Measurements from ENCODE around the gene PCLO. TPM values are rescaled to one million over a fixed set of nuclear protein-coding genes. Genes with fewer than 3 reads are reported as not detected.
A peak's percentile ranks its signal among the peaks of the same experiment; 100 is the strongest.

PCLO gene
- total RNA-seq, 1 experiment from 2014 or later: 3.0 TPM

- TF ChIP-seq PRDM15 (CRISPR knock-in tag; IDR thresholded peaks at IDR 0.05): no peak
- no peak for TF ChIP-seq HMGA2 (CRISPR knock-in tag; IDR thresholded peaks at IDR 0.05)
- TF ChIP-seq NFE2L1 (CRISPR knock-in tag; IDR thresholded peaks at IDR 0.05): no peak
Observed at GRCh38 chr7:82823073-82823472, 339.6 kb downstream of the PCLO start (continued).

GRCh38 chr7:82821037-82821436 is 341.6 kb downstream of the PCLO start:
- ATAC-seq: peak; percentile 72
- H3K27ac Mint-ChIP-seq: no peak overlapping the region; the same call in 1 of the 2 replicates
- POLR2A ChIA-PET: no interaction called here

More at GRCh38 chr7:82821037-82821436, 341.6 kb downstream of the PCLO start:
- peaks cover 59% of the 10 kb centered on the region for H3K4me1 Mint-ChIP-seq
- TF ChIP-seq ZNF512 (CRISPR knock-in tag; IDR thresholded peaks at IDR 0.05; ENCODE audit: borderline replicate concordance) (no peak), USF1 (CRISPR knock-in tag; IDR thresholded peaks at IDR 0.05) (no peak), ARID4B (CRISPR knock-in tag; IDR thresholded peaks at IDR 0.05; ENCODE audit: borderline replicate concordance) (no peak), CTCF (IDR thresholded peaks at IDR 0.05) (no peak), E2F4 (CRISPR knock-in tag; IDR thresholded peaks at IDR 0.05; ENCODE audit: borderline replicate concordance, low read depth) (no peak), TEAD1 (CRISPR knock-in tag; IDR thresholded peaks at IDR 0.05) (no peak), SMAD4 (CRISPR knock-in tag; IDR thresholded peaks at IDR 0.05) (no peak), SP1 (CRISPR knock-in tag; conservative IDR thresholded peaks at IDR 0.05) (no peak), ELF4 (CRISPR knock-in tag; IDR thresholded peaks at IDR 0.05; ENCODE audit: low read depth) (no peak), CREB1 (CRISPR knock-in tag; IDR thresholded peaks at IDR 0.05) (no peak), STAT6 (CRISPR knock-in tag; conservative IDR thresholded peaks at IDR 0.05; ENCODE audit: low read depth) (no peak), ATF2 (CRISPR knock-in tag; IDR thresholded peaks at IDR 0.05; ENCODE audit: borderline replicate concordance, low read depth) (no peak), SMAD3 (CRISPR knock-in tag; IDR thresholded peaks at IDR 0.05; ENCODE audit: borderline replicate concordance) (no peak), RELA (CRISPR knock-in tag; IDR thresholded peaks at IDR 0.05; ENCODE audit: borderline replicate concordance) (no peak)
- CTCF ChIA-PET: interaction anchor here (2.2 kb wide), 1 partner anchor 10 kb away, joined by 11 read pairs; no protein-coding TSS in a partner anchor
- no peak overlapping the region for H3K4me3 Mint-ChIP-seq
- peaks cover 3% of the 10 kb centered on the region for H3K9me3 Mint-ChIP-seq
- no peak for DNase-seq (ENCODE audit: low spot score)
- H3K27me3 Mint-ChIP-seq (ENCODE audit: low read depth): no peaks in the 10 kb centered on the region
- no peaks in the 10 kb centered on the region for H3K36me3 Mint-ChIP-seq

All from WTC11 (cell line).